Thyroid gland (tissue), 4 donors: Measurements from ENCODE around the gene IFFO2. TPM values are rescaled to one million over a fixed set of nuclear protein-coding genes. Genes with fewer than 3 reads are reported as not detected.

Experiments
- DNase-seq, 2 donors: peaks; one replicate each; pipeline ENCODE4 v3.0.0-alpha.2; 2019
- H3K27ac ChIP-seq, 3 donors: fragments of 200-600 bp; sonication (generic); 1 replicate in 2 of 3; 2 replicates in 1 of 3; pipeline ENCODE4 v1.5.1; 2016 to 2019; ENCODE audit warnings: mild to moderate bottlenecking in 1 of 3, moderate library complexity in 1 of 3
- H3K27me3 ChIP-seq: fragments of 200-600 bp; sonication (generic); one replicate; pipeline ENCODE4 v1.5.1; 2019
- H3K36me3 ChIP-seq, 2 donors: fragments of 200-600 bp; sonication (generic); one replicate each; pipeline ENCODE4 v1.5.1; 2016 to 2019
- H3K4me1 ChIP-seq, 2 donors: fragments of 200-600 bp; sonication (generic); one replicate each; pipeline ENCODE4 v1.5.1; 2017 to 2019
- H3K4me3 ChIP-seq, 3 donors: fragments of 200-600 bp; sonication (generic); replicated peaks in 1 of 3; 1 replicate in 2 of 3; 2 replicates in 1 of 3; pipeline ENCODE4 v1.5.1; 2016; ENCODE audit warnings: mild to moderate bottlenecking in 1 of 3
- H3K9me3 ChIP-seq: fragments of 200-600 bp; sonication (generic); one replicate; pipeline ENCODE4 v1.5.1; 2017
- CTCF ChIP-seq, 6 experiments: fragments of 200-600 bp in 3 of 6; fragments of 450-650 bp in 3 of 6; sonication (generic) in 3 of 6; IDR thresholded peaks; one replicate each; pipeline ENCODE4 v1.5.1; 2016 to 2019; ENCODE audit warnings: antibody characterized with exemption in 6 of 6, mild to moderate bottlenecking in 2 of 6, inconsistent platforms in 1 of 6, moderate library complexity in 1 of 6
- POLR2A ChIP-seq, 2 donors: fragments of 450-650 bp; IDR thresholded peaks; one replicate each; pipeline ENCODE4 v1.6.1; 2017; ENCODE audit warnings: antibody characterized with exemption in 2 of 2, mild to moderate bottlenecking in 2 of 2, moderate library complexity in 1 of 2
- WGBS, 2 donors: methylation state at CpG; one replicate each; pipeline ENCODE4 v1.1.5; 2017; 5-methylcytosine and 5-hydroxymethylcytosine counted together
- intact Hi-C: fragments of 100-400 bp; cut with DNase I; formaldehyde crosslinking; loops from one replicate; pipeline ENCODE4 v1.15.1; 2023
- total RNA-seq, 4 donors: library from RNA; depleted of rRNA; stranded (reverse); fragments of >200 nt; gene quantifications; one replicate each; pipeline ENCODE4 v1.2.3, GENCODE V29; 2016

IFFO2 gene
- total RNA-seq, 4 donors from 2014 or later, result 7.2 to 11.3 (median 10.1) TPM

- no peak for DNase-seq
- Histone ChIP-seq H3K4me1 (peaks cover 0 to 7% of the 10 kb centered on the region in 2 donors), H3K4me3 (no peak overlapping the region), H3K27me3 (no peaks in the 10 kb centered on the region), H3K9me3 (no peaks in the 10 kb centered on the region), H3K27ac (no peak overlapping the region), H3K36me3 (no peaks in the 10 kb centered on the region)
- intact Hi-C loops, result no loop called here
- 79 to 83% methylated on average over 3 of the region's 3 CpGs for WGBS, 2 donors
- TF ChIP-seq POLR2A (IDR thresholded peaks at IDR 0.05) (no peak), CTCF (IDR thresholded peaks at IDR 0.05) (no peak)
Measured at GRCh38 chr1:18992646-18993045, 36.2 kb upstream of the IFFO2 start.

DNA sequence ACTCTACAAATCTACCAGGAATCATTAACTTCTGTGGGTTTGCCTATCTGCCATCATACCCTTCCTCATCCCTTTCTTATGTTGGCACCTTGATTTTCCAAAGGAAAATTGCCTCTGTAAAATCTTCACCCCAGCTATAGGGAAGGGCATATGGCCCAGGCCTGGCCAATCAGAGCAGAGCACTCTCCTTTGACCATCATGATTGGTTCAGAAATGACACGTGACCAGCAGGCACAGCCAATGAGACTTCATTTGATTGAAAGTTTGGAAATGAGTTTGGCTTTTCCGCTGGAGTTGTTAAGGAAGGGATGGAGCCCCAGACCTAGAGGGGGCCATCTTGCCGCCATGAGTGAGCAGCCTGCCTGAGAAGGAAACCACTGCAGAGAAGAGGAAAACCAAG lies 35.1 kb upstream of the IFFO2 start:
- H3K9me3 ChIP-seq, result no peaks in the 10 kb centered on the region
- 94 to 98% methylated on average over 3 of the region's 3 CpGs for WGBS, 2 donors
- no peak overlapping the region for H3K27ac ChIP-seq
- peaks cover 0 to 7% of the 10 kb centered on the region in 2 donors for H3K4me1 ChIP-seq
- no peak for TF ChIP-seq POLR2A (IDR thresholded peaks at IDR 0.05)
- TF ChIP-seq CTCF (IDR thresholded peaks at IDR 0.05), result no peak
- H3K4me3 ChIP-seq, result no peak overlapping the region
- no peak for DNase-seq
- intact Hi-C loops, result no loop called here
- H3K27me3 ChIP-seq, result no peaks in the 10 kb centered on the region
- H3K36me3 ChIP-seq, result no peaks in the 10 kb centered on the region

- intact Hi-C loops, result no loop called here
- no peak overlapping the region for H3K4me3 ChIP-seq
Measured at GRCh38 chr1:18989896-18990295, 33.4 kb upstream of the IFFO2 start.

GRCh38 chr1:18989176-18989799 lies 32.8 kb upstream of the IFFO2 start:
- WGBS, 2 donors, result 66 to 84% methylated on average over 11 of the region's 11 CpGs
- Histone ChIP-seq H3K4me1 (peaks cover 0 to 7% of the 10 kb centered on the region in 2 donors), H3K4me3 (no peak overlapping the region), H3K27me3 (no peaks in the 10 kb centered on the region), H3K36me3 (no peaks in the 10 kb centered on the region), H3K27ac (no peak overlapping the region), H3K9me3 (no peaks in the 10 kb centered on the region)
- TF ChIP-seq POLR2A (IDR thresholded peaks at IDR 0.05) (no peak), CTCF (IDR thresholded peaks at IDR 0.05) (no peak)
- intact Hi-C loops, result no loop called here
- no peak for DNase-seq

More at GRCh38 chr1:18989896-18990295, 33.4 kb upstream of the IFFO2 start:
- Histone ChIP-seq H3K27me3 (no peaks in the 10 kb centered on the region), H3K27ac (no peak overlapping the region), H3K9me3 (no peaks in the 10 kb centered on the region), H3K36me3 (no peaks in the 10 kb centered on the region), H3K4me1 (peaks cover 0 to 7% of the 10 kb centered on the region in 2 donors)
- TF ChIP-seq POLR2A (IDR thresholded peaks at IDR 0.05), result no peak
- TF ChIP-seq CTCF (IDR thresholded peaks at IDR 0.05), result no peak
- WGBS, 2 donors, result 67 to 71% methylated on average over 9 of the region's 9 CpGs
- no peak for DNase-seq

DNA sequence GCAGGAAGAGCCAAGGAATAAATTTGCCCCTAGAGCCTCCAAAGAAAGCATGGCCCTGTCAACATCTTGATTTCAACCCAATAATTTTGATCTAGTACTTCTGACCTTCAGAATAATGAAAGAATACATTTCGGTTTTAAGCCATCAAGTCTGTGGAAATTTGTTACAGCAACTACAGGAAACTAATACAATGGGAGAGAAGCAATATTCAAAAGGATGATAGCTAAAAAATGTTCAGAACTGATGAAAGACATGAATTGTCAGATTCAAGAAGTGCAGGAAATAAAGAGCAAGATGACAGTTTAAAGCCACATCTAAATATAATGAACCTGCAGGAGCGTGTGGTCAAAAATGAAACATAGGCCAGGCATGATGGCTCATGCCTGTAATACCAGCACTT lies 24.8 kb upstream of the IFFO2 start:
- TF ChIP-seq POLR2A (IDR thresholded peaks at IDR 0.05) (no peak), CTCF (IDR thresholded peaks at IDR 0.05) (no peak)
- Histone ChIP-seq H3K27me3 (no peaks in the 10 kb centered on the region), H3K4me1 (peaks cover 9 to 11% of the 10 kb centered on the region in 2 donors), H3K36me3 (no peaks in the 10 kb centered on the region), H3K9me3 (no peaks in the 10 kb centered on the region), H3K27ac (no peak overlapping the region), H3K4me3 (no peak overlapping the region)
- intact Hi-C loops, result no loop called here
- 88 to 95% methylated on average over 2 of the region's 2 CpGs for WGBS, 2 donors
- no peak for DNase-seq
